ENCODE measurements around the gene TIPARP.

DNA sequence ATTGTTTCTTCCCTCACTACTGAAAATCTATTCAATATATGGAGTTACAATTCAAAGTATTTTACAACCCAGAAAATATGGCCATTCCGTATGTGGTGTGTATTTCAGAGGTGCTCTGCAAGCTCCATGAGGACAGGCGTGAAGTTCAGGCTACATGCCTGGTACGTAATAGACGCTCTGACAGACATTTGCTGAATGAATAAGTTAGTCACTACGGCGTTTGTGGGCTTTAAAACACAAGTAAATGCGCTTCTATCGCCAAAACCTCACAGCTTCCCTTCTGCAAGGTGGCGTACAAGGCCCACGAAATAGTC, 701 bp upstream of the TIPARP start:
- no peak for TF ChIP-seq CTCF (IDR thresholded peaks at IDR 0.05)
- no peak for TF ChIP-seq POLR2A (IDR thresholded peaks at IDR 0.05)

Measured in right lobe of liver (tissue), 4 donors.